GM12878 (cell line): ENCODE results near the gene SSNA1.

Experiments
- CEBPB ChIP-seq, 2 experiments: fragments of 150-350 bp in 1 of 2; IDR thresholded peaks; 2 replicates each; pipeline ENCODE4 v1.6.1; 2012 to 2014; ENCODE audit warnings: low read depth in 2 of 2, low read length in 2 of 2, borderline replicate concordance in 1 of 2, inconsistent platforms in 1 of 2
- CTCF ChIP-seq, 3 experiments: IDR thresholded peaks in 2 of 3; conservative IDR thresholded peaks in 1 of 3; 2 replicates each; pipeline ENCODE4 v1.5.1; 2011; ENCODE audit warnings: low read depth in 3 of 3, low read length in 3 of 3, mild to moderate bottlenecking in 3 of 3, control low read depth in 2 of 3, moderate library complexity in 2 of 3, inconsistent platforms in 1 of 3, mixed read lengths in 1 of 3; ENCODE audit not compliant: control insufficient read depth in 2 of 3, insufficient read depth in 1 of 3; ENCODE audit errors: extremely low read depth in 1 of 3
- EZH2 ChIP-seq: IDR thresholded peaks from 2 replicates; pipeline ENCODE4 v1.6.1; 2012; ENCODE audit warnings: low read depth, mild to moderate bottlenecking, control low read depth, inconsistent platforms, low read length, borderline replicate concordance; ENCODE audit not compliant: control insufficient read depth
- MAX ChIP-seq: IDR thresholded peaks from 2 replicates; pipeline ENCODE4 v1.6.1; 2012; ENCODE audit warnings: low read depth, low read length, improper control_type of control experiment
- MXI1 ChIP-seq: fragments of 150-350 bp; IDR thresholded peaks from 2 replicates; pipeline ENCODE4 v1.6.1; 2011; ENCODE audit warnings: low read depth, mild to moderate bottlenecking, inconsistent platforms, low read length, improper control_type of control experiment
- NFIC ChIP-seq: IDR thresholded peaks from 2 replicates; pipeline ENCODE4 v1.6.1; 2012; ENCODE audit warnings: low read depth, mild to moderate bottlenecking, inconsistent platforms, low read length, moderate library complexity
- POLR2AphosphoS2 ChIP-seq: IDR thresholded peaks from 2 replicates; pipeline ENCODE4 v1.6.1; 2011; ENCODE audit warnings: low read depth, mild to moderate bottlenecking, low read length, improper control_type of control experiment, moderate library complexity
- POLR2AphosphoS5 ChIP-seq: IDR thresholded peaks from 2 replicates; pipeline ENCODE4 v1.6.1; 2011; ENCODE audit warnings: mild to moderate bottlenecking, low read length, inconsistent platforms
- RAD21 ChIP-seq: IDR thresholded peaks from 2 replicates; pipeline ENCODE4 v1.6.1; 2011; ENCODE audit warnings: mild to moderate bottlenecking, low read depth, low read length, moderate library complexity; ENCODE audit not compliant: insufficient read depth
- SUZ12 ChIP-seq: fragments of 200-600 bp; sonication (generic); IDR thresholded peaks from one replicate; pipeline ENCODE4 v1.6.1; 2018; ENCODE audit warnings: antibody characterized with exemption, mild to moderate bottlenecking; ENCODE audit not compliant: unreplicated experiment

GRCh38 chr9:137190315-137190856 is 1.9 kb downstream of the SSNA1 start:
- no peak for TF ChIP-seq MXI1
- TF ChIP-seq CTCF (IDR thresholded peaks at IDR 0.05 in 2 of 3, conservative IDR thresholded peaks at IDR 0.05 in 1 of 3; ENCODE audit: control insufficient read depth in 2 of 3, extremely low read depth in 1 of 3, insufficient read depth in 1 of 3, low read depth in 3 of 3, low read length in 3 of 3) = peak in 1 of 3 experiments; percentile 7; a peak in 1 of 6 replicates
- TF ChIP-seq CEBPB (IDR thresholded peaks at IDR 0.05; ENCODE audit: borderline replicate concordance in 1 of 2, low read depth in 2 of 2, low read length in 2 of 2) = no peak
- TF ChIP-seq EZH2 = no peak
- TF ChIP-seq MAX = no peak
- no peak for TF ChIP-seq RAD21
- TF ChIP-seq POLR2AphosphoS2 = no peak
- no peak for TF ChIP-seq POLR2AphosphoS5
- TF ChIP-seq NFIC = no peak
- TF ChIP-seq SUZ12 = no peak
